ENCODE data around the gene SNCG.
"Not testable (repeated sequence)": the region's sequence is repeated elsewhere in the genome, so short reads cannot be mapped to it uniquely, and the experiment has no call there.

SNCG gene

GRCh38 chr10:86958116-86958900 is at the start of gene SNCG:
Gene SNCG, plus strand, starts transcription at chr10:86958599. Its CDS starts 99 bp downstream, at chr10:86958698.
- DNase-seq (ENCODE audit: low spot score), result no peak

GRCh38 chr10:86914734-86915133 is 43.7 kb upstream of the SNCG start:
- no peak for DNase-seq (ENCODE audit: low spot score)

- no peak for DNase-seq (ENCODE audit: low spot score)
These were observed 40.4 kb upstream of the SNCG start for GRCh38 chr10:86918022-86918471.

DNA sequence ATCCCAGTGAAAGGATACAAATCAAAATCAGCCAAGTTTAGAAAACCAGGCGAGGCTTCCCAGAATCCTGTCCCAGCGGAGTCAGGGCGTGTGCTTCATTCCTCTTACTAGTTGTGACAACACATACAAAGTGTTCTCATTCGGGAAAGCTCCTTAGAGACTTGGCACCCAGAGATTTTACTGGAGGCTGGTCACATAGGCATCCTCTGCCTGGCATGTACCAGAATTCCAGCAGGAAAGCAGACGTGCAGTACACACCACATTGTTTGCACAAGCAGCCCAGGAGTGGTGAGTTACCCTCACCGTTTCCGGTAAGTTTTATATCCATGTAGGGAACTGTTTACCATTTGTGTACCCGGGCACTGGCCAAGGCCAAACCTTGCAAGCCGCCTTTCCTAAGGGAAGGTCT is 35.8 kb upstream of the SNCG start:
- DNase-seq (ENCODE audit: low spot score), result no peak

DNA sequence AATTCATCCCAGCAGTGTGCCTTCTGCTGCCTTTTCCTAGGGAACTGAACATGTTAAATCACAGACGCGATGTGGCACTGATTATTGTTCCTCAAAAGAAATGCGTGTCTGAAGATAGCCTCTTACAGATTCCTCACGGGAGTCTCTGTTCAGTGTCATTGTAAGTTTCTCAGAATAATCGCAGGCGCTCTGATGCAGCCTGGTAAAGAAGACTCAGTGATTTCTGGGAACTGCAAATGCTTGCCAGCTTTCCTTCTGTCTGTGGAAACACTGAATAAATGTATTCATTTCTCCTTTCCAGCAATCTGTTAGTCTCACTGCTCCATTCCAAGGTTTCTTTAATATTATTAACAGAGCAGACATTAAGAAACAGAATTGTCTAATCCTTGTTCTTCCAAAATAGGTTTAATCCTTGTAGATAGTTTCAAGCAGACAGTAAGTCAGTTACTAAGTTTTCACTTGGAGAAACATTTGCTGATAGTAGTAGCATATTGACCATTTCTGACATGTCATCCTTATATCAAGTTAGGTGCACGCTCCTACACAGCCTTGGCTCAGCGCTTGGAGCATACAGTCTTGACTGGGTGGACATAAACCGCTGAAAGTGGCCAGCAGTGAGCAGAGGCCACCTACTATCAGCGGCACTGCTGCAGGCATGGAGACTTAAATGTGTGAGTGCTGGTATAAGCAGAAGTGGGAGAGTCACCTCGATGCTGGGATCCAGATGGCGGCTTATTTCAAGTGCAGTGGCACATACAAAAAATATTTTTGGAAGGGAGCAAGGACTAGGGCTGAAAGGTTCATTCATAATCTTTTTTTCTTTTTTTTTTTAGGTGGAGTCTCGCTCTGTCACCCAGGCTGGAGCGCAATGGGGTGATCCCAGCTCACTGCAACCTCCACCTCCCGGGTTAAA is 28.7 kb upstream of the SNCG start:
- no peak for DNase-seq (ENCODE audit: low spot score)

GRCh38 chr10:86931872-86932271 is 26.5 kb upstream of the SNCG start:
- no peak for DNase-seq (ENCODE audit: low spot score)

DNA sequence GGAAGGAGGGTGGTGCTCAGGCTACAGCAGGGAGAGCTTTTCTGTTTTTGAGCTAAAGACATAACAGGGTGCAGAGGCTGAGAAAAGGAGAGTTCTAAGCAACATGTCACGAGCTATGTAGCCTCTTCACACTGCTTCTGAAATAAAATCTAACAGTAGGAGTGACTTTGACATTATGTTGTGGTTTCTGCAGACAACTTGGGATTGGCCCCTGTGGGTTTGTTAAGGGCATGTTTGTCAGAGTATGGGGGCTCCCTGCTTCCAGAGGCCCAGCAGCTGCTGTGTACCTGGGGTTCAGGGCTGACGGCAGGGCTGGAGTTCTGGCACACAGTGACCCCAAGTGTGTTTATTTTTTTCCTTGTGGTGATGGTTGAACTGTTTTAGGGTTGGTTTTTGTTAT is 25.7 kb upstream of the SNCG start:
- DNase-seq (ENCODE audit: low spot score), result no peak

GRCh38 chr10:86934162-86934711 is 24.2 kb upstream of the SNCG start:
- DNase-seq (ENCODE audit: low spot score), result not testable (repeated sequence)

GRCh38 chr10:86936661-86937501 is 21.5 kb upstream of the SNCG start:
- no peak for DNase-seq (ENCODE audit: low spot score)

DNA sequence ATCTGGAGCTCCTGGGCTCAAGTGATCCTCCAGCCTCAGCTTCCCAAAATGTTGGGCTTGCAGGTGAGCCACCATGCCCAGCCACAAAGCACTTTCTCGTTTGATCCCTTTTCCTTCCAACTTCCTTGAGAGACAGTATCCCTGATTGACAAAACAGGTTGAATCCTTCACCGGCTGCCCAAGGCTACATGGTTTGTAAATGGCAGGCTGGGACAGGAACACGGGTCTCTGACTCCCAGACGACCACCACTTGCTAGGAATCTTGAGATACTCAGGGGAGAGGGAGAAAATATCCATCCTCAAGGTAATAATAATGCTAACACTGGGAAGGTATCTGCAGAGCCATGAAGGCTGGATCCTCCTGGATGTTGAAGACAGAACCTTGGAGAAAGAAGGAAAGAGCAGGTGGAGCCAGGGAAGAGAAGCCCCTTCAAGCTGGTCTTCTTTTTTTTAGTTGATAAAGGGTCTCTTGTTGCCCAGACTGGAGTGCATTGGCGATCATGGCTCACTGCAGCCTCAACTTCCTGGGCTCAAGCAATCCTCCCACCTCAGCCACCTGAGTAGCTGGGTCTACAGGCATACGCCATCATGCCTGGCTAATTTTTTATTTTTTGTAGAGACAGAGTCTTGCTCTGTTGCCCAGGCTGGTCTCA is 20.8 kb upstream of the SNCG start:
- DNase-seq (ENCODE audit: low spot score), result no peak

DNA sequence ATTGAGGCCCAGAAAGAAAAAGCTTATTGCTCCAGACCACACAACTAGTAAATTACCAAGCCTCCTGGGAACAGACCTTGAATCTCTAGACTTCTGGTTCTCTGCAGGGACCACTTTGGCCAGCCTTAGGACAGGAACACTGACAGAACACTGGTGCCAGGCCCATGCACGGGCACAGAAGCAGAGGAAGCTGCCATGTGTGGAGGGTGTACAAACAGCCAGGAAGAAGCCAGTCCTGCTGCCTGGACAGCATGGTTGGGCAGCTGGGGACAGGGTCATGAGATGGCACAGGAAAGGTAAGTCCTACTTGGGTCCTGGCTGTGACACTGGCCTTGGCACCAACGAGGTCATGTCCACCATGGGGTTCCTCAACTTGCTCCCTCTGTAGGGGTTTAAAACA is 20.1 kb upstream of the SNCG start:
- DNase-seq (ENCODE audit: low spot score), result no peak

- DNase-seq (ENCODE audit: low spot score), result not testable (repeated sequence)
These were observed 18.3 kb upstream of the SNCG start for GRCh38 chr10:86940076-86940475.

GRCh38 chr10:86940677-86941076 is 17.7 kb upstream of the SNCG start:
- DNase-seq (ENCODE audit: low spot score), result no peak

DNA sequence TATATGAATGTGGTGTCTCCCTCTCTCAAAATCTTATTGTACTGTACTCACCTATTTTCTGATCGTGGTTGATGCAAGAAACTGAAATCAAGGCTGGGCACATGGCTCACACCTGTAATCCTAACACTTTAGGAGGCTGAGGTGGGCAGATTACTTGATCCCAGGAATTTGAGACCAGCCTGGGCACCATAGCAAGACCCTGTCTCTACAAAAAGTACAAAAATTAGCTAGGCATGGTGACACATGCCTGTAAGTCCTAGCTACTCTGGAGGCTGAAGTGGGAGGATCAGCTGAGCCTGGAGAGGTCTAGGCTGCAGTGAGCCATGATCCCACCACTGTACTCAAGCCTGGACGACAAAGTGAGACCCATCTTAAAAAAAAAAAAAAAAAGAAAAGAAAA is 17.0 kb upstream of the SNCG start:
- DNase-seq (ENCODE audit: low spot score), result no peak

- DNase-seq (ENCODE audit: low spot score), result no peak
These were observed 16.4 kb upstream of the SNCG start for GRCh38 chr10:86941991-86942421.

DNA sequence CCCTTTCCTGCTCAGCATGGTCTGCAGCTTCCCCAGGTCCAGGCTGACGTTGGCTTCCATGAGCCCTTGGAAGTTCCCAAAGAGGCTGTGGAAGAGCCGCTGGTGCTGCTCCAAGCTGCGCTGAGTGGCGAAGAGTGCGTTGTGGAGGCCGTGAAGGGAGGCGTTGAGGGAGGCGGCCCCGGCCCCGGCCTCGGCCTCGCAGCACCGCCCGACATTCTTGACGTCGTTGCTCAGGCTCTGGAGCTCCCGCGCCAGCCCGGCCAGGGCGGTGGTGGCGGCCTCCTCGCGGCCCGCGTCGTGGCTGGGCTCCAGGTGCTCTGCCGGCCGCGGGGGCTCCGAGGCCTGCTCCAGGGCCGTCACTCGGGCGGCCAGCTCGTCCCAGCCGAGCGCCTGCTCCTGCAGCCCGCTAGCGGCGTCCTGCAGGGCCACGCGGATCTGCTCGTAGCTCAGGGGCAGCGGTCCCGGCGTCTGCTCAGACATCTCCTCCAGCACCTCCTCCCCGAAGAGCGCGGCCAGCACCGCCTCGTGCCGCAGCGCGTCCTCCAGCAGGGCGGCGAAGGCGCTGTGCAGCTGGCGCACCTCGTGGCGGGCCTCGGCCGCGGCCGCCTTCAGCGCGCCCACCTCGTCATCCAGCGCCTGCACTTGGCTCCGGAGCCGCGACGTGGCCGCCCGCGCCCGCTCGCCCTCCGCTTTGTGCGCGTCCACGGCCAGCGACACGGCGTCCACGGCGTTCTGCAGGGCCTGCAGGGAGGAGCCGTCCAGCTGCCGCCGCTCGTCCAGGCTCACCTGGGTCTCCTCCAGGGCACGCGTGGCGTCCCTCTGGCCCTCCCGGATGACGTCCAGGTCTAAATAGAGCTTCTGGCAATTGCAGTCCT is 15.7 kb upstream of the SNCG start:
- DNase-seq (ENCODE audit: low spot score), result no peak

GRCh38 chr10:86943316-86944030 is 14.9 kb upstream of the SNCG start:
- DNase-seq (ENCODE audit: low spot score), result no peak

GRCh38 chr10:86944031-86944419 is 14.4 kb upstream of the SNCG start:
- DNase-seq (ENCODE audit: low spot score), result no peak

GRCh38 chr10:86944471-86944870 is 13.9 kb upstream of the SNCG start:
- no peak for DNase-seq (ENCODE audit: low spot score)

DNA sequence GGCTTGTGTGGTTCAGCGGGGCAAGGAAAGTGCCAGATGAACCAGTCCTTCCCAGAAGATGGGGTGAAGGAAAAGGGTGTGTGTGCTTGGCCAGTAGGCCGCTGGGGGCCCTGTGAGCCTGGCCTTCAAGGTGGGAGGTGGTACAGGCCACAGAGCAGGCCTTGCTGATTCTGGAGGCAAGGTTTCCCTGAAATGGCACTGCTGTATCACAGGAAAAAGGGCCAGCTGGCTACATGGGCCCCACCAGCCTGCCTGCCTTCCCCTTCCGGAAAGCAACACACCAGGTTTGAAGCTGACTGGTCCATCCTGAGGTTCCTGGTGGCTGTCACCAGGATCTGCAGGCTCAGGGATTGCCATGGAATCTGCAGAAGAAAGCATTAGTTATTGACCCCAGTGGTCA is 13.5 kb upstream of the SNCG start:
- no peak for DNase-seq (ENCODE audit: low spot score)
